ENCODE data around the gene GADD45GIP1.

GADD45GIP1 gene

DNA sequence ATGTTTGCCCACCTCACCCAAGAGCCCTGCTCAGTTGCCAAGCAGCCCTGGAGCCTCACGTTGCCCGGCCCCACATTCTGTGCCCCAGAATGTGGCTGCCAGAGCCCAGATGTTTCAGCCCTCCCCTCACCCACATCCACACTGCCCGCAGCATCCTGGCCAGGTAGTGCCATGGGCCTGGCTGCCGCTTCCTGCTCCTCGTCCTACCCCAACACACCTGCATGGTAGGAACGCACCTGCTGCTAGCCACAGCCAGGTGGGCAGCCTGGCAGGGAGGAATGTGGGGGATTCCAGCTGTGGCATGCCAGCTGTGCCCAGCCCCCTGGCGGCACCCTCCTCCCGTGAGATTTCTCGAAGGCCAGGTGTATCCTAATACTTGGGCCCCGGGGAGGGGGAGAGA, 30.8 kb upstream of the GADD45GIP1 start:
- H3K4me3 ChIP-seq (ENCODE audit: low read depth, low read length, poor library complexity, severe bottlenecking): no peak overlapping the region
- no peaks in the 10 kb centered on the region for H3K9me2 ChIP-seq (ENCODE audit: low read depth, low read length)
- no peak overlapping the region for H3K4me2 ChIP-seq (ENCODE audit: low read length)
- H3F3A ChIP-seq (ENCODE audit: insufficient read depth, low read length): no peaks in the 10 kb centered on the region
- no peaks in the 10 kb centered on the region for H4K20me1 ChIP-seq (ENCODE audit: insufficient read depth, low read length)
- no peak for TF ChIP-seq EZH2 (IDR thresholded peaks at IDR 0.05; ENCODE audit: borderline replicate concordance, low read length)
- TF ChIP-seq CTCF (IDR thresholded peaks at IDR 0.05; ENCODE audit: low read length): no peak
- H3K27me3 ChIP-seq (ENCODE audit: insufficient read depth, low read length): no peaks in the 10 kb centered on the region
- H2AFZ ChIP-seq (ENCODE audit: low read length): no peak overlapping the region
- no peaks in the 10 kb centered on the region for H3K36me3 ChIP-seq (ENCODE audit: insufficient read depth, low read length)
- H3K27ac ChIP-seq (ENCODE audit: low read depth, low read length, poor library complexity, severe bottlenecking): no peak overlapping the region
- H3K4me1 ChIP-seq (ENCODE audit: insufficient read depth, low read length, severe bottlenecking): peaks cover 5% of the 10 kb centered on the region
- no peaks in the 10 kb centered on the region for H3K9me3 ChIP-seq (ENCODE audit: low read length)
- no peaks in the 10 kb centered on the region for H3K79me2 ChIP-seq (ENCODE audit: insufficient read depth, low read length)
- no peak overlapping the region for H3K9ac ChIP-seq (ENCODE audit: low read length)

- no peak overlapping the region for H3K27ac ChIP-seq (ENCODE audit: low read depth, low read length, poor library complexity, severe bottlenecking)
- no peak overlapping the region for H3K4me3 ChIP-seq (ENCODE audit: low read depth, low read length, poor library complexity, severe bottlenecking)
- no peaks in the 10 kb centered on the region for H3F3A ChIP-seq (ENCODE audit: insufficient read depth, low read length)
- no peaks in the 10 kb centered on the region for H4K20me1 ChIP-seq (ENCODE audit: insufficient read depth, low read length)
- H3K27me3 ChIP-seq (ENCODE audit: insufficient read depth, low read length): no peaks in the 10 kb centered on the region
- TF ChIP-seq CTCF (IDR thresholded peaks at IDR 0.05; ENCODE audit: low read length) (no peak), EZH2 (IDR thresholded peaks at IDR 0.05; ENCODE audit: borderline replicate concordance, low read length) (no peak)
- no peaks in the 10 kb centered on the region for H3K36me3 ChIP-seq (ENCODE audit: insufficient read depth, low read length)
- no peaks in the 10 kb centered on the region for H3K9me2 ChIP-seq (ENCODE audit: low read depth, low read length)
- H3K4me2 ChIP-seq (ENCODE audit: low read length): no peak overlapping the region
- no peaks in the 10 kb centered on the region for H3K9me3 ChIP-seq (ENCODE audit: low read length)
- H2AFZ ChIP-seq (ENCODE audit: low read length): no peak overlapping the region
- no peaks in the 10 kb centered on the region for H3K79me2 ChIP-seq (ENCODE audit: insufficient read depth, low read length)
- H3K4me1 ChIP-seq (ENCODE audit: insufficient read depth, low read length, severe bottlenecking): peaks cover 5% of the 10 kb centered on the region
- H3K9ac ChIP-seq (ENCODE audit: low read length): no peak overlapping the region
Observed at GRCh38 chr19:12987190-12987589, 30.2 kb upstream of the GADD45GIP1 start.

- Histone ChIP-seq H4K20me1 (ENCODE audit: insufficient read depth, low read length) (no peaks in the 10 kb centered on the region), H3K9me2 (ENCODE audit: low read depth, low read length) (no peaks in the 10 kb centered on the region), H3K27ac (ENCODE audit: low read depth, low read length, poor library complexity, severe bottlenecking) (no peak overlapping the region), H3K9me3 (ENCODE audit: low read length) (no peaks in the 10 kb centered on the region), H3K36me3 (ENCODE audit: insufficient read depth, low read length) (no peaks in the 10 kb centered on the region), H2AFZ (ENCODE audit: low read length) (no peak overlapping the region), H3F3A (ENCODE audit: insufficient read depth, low read length) (no peaks in the 10 kb centered on the region), H3K4me1 (ENCODE audit: insufficient read depth, low read length, severe bottlenecking) (peaks cover 5% of the 10 kb centered on the region), H3K4me2 (ENCODE audit: low read length) (no peak overlapping the region), H3K9ac (ENCODE audit: low read length) (no peak overlapping the region), H3K27me3 (ENCODE audit: insufficient read depth, low read length) (no peaks in the 10 kb centered on the region), H3K79me2 (ENCODE audit: insufficient read depth, low read length) (no peaks in the 10 kb centered on the region), H3K4me3 (ENCODE audit: low read depth, low read length, poor library complexity, severe bottlenecking) (no peak overlapping the region)
- no peak for TF ChIP-seq EZH2 (IDR thresholded peaks at IDR 0.05; ENCODE audit: borderline replicate concordance, low read length)
- TF ChIP-seq CTCF (IDR thresholded peaks at IDR 0.05; ENCODE audit: low read length): no peak
Observed at GRCh38 chr19:12986726-12987125, 29.7 kb upstream of the GADD45GIP1 start.
